HG02840 (cell line): Measurements from ENCODE around the gene ADAMTS1.

Experiments used
- ATAC-seq: cut with Tn5 transposase; IDR thresholded peaks from one replicate; pipeline ENCODE4 v1.9.1; 2021; ENCODE audit warnings: mild to moderate bottlenecking, moderate library complexity, moderate number of reproducible peaks; ENCODE audit not compliant: unreplicated experiment, low FRiP score

The ADAMTS1 gene

DNA sequence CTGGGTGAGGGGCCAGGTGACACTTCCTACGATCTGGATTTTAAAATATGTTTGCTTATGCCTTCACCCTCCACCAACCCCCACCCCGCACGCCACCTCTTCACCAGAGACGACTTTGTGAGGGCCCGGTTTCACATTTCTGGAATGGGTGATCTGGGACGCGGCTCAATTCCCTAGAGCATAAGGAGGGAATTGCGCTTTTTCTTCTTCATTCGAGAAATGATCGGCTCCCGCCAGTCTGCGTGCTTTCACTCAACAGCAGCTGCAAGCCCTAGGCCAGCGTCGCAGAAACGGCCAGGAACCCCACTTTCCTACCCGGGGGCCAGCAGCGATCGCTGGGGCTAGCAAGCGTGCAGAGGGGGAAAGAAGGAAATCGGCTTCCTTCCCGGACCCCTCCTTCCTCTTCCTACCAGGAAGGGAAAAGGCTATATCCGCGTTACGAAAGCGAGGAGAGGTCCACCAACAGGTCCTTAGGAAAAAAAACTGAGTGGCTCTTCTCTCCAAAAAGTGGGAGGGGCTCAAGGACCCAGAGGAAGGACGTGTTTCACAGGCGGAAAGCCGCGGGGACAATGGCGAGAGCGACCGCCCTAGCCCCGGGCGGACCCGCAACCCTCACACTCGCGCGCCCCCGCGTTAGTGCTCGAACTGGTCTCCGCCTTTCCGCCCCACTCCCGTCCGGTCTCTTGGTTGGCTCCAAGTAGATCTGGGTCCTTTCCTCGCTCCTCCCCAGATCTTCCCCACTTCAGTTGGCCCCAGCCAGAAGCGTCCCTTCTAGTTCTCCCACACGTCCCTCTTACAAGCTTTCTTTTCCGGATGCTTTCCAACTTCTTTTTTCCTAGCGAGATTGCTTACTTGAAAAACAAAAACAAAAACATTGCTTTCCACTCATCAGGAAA lies 1.1 kb upstream of the ADAMTS1 start:
- ATAC-seq = no peak

DNA sequence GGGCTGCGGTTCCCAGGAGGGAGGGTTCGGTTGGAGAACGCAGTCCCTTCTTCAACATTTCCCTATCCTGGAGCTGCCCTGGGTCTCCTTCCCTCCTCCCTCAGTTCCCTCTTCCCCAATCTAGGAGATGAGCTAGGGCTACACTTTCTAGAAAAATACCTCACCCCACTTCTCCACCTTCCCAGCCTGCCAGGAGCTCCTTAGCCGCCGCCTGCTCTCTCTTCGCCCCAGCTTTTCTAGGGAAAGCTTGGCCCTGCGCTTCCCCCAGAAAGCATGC lies 488 bp upstream of the ADAMTS1 start:
- no peak for ATAC-seq

DNA sequence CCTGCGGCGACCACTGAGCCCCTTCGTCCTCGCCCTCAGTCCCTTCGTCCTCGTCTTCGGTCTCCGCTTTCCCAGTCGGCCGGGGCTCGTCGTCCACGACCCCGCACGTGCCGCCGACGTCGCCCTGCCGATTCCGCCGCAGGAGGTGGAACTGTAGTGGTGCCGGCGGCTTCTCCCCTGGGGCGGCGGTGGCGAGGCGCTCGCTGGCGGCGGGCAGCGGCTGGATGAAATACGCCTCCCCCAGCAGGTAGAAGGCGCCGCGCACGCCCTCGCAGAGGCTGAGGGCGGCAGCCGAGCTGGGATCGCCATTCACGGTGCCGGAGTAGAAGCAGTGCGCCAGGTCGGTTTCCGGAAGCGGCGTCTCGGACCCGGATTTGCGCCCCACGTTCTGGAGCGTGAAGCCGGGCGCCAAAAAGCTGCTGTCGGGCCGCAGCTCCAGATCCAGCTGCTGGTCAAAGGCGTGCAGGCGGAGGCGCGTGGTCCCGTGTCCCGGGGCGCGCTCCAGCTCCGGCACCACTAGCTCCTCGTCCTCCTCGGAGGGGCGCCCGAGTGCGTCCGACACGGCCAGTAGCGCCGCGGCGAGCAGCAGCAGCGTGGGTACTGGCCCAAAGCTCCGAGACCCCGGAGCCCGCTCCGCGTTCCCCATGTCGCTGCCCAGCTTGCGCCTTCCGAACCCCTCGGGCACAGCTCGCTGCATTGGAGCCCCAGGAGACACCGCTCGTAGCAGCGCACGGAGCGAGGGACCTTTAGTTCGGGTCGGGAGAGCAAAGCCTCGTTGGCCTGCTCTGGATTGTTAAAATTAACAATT lies 747 bp downstream of the ADAMTS1 start:
- ATAC-seq = no peak

DNA sequence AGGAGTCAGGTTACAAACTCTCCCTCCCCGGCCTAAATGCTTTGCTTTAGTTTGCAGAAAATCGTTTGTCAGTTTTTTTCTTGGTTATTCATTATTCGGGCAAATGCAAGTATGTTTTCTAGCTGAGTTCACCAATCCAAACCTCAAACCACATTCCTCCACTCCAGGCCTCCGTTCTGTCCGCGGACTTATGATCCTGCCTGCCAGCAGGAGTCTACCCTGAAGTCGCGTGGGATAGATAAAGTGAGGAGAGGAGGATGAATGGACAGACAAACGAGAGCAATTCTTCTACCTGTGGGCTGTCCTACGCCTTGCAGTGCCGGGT lies 1.3 kb downstream of the ADAMTS1 start:
- no peak for ATAC-seq

- ATAC-seq = no peak
Observed at GRCh38 chr21:26842974-26843932, 2.0 kb downstream of the ADAMTS1 start.

GRCh38 chr21:26842300-26842699 lies 2.9 kb downstream of the ADAMTS1 start:
- no peak for ATAC-seq

DNA sequence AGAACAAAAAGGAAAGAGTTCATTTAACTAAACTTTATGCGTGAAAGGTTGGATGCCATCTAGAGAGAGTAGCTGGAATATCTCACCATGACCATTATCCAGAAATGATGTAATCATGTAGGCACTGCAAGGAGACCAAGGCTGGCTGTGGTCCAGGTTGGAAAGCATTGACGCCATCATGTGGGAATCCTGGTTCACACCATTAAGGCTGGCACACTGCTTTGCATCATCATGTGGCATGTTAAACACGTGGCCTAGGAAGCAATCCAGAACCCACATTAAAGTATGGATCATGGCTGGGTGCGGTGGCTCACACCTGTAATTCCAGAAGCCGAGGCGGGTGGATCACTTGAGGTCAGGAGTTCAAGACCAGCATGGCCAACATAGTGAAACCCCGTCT lies 4.3 kb downstream of the ADAMTS1 start:
- ATAC-seq = no peak

DNA sequence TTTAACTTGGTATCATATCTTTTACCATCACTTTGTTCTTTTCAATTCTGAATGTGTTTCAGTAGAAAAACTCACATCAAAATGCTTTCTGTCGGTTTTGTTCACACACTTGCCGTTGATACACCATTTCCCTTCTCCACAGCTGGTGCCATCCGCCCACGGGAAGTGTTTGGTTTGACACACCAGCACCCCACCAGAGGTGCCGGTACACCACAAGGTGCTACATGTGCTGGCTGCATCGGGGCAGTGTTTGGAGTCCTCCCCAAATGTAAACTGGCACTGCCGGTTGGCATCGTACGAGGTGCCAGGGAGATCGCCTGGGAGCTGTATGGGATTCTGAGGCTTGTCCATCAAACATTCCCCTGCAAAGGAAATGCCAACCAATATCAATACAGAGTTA lies 5.0 kb downstream of the ADAMTS1 start:
- no peak for ATAC-seq

GRCh38 chr21:26837539-26837938 lies 7.7 kb downstream of the ADAMTS1 start:
- no peak for ATAC-seq

DNA sequence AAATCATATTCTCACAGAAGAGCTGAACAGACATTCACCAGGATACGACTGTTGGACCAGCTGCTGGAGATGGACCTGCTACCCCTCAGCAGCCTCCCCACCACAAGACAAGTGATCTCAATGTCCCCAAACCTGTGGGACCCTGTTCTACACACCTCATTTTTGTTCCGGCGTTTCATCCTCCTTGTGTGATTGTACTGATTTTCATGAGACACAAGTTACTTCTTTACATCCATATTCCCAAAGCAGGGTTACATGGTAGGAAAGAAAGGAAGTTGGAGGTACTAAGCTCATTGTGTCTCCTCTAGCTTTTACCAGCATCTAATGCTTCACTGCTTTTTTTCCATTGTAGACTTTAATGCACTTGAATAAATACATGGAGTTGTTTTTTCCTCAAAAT lies 8.7 kb downstream of the ADAMTS1 start:
- ATAC-seq = no peak

DNA sequence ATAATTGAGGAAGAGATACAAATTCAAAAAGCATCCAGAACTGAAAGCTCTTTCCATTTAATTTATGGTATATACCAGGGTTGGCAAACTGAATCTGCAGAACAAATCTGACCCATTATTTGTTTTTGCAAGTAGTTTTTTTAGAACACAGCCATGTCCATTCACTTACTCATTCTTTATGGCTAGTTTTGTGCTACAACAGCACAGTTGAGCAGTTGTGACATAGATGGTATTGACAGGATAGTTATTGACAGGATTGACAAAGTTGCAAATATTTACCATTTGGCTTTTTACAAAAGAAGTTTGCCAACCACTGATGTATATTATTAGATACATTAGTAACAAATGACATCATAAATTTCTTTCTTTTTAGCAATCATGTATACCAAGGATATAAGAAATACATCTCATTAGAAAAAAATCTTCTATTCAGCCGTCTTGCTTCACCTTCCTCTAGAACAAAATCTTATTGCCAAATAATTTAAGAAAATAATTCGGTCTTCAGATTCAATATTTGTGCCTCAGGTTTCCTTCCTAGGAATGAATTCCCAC lies 9.4 kb downstream of the ADAMTS1 start:
- no peak for ATAC-seq

DNA sequence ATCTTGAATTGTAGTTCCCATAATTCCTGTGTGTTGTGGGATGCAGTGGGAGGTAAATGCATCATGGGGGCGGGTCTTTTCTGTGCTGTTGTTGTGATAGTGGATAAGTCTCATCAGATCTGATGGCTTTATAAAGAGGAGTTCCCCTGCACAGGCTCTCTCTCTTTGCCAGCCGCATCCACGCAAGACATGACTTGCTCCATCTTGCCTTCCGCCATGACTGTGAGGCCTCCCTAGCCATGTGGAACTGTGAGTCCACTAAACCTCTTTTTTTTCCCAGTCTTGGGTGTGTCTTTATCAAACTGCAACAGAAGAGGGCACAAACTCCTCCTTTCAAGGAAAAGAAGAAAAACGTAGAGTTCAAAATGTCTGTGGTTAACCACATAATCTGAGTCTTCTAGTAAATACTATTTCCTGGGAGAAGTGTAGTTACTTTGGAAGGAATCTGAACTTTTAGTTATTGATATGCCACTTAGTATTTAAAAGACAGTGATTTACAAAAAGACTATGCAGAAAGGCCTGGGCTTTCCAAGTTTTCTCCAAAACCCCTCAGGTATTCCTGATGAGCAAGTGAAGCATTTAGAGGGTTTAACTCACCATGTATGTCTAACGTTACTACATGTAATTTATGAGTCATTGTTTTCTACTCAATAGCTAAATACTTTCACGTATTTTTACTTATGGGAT lies 10.0 kb downstream of the ADAMTS1 start:
- ATAC-seq = no peak

- ATAC-seq = no peak
Observed at GRCh38 chr21:26834181-26834905, 10.9 kb downstream of the ADAMTS1 start.

- no peak for ATAC-seq
Observed at GRCh38 chr21:26833460-26833939, 11.7 kb downstream of the ADAMTS1 start.

- ATAC-seq = no peak
Observed at GRCh38 chr21:26833011-26833410, 12.2 kb downstream of the ADAMTS1 start.

- ATAC-seq = no peak
Observed at GRCh38 chr21:26832546-26832945, 12.7 kb downstream of the ADAMTS1 start.

- no peak for ATAC-seq
Observed at GRCh38 chr21:26826801-26827200, 18.4 kb downstream of the ADAMTS1 start.

GRCh38 chr21:26820509-26820908 lies 24.7 kb downstream of the ADAMTS1 start:
- no peak for ATAC-seq

DNA sequence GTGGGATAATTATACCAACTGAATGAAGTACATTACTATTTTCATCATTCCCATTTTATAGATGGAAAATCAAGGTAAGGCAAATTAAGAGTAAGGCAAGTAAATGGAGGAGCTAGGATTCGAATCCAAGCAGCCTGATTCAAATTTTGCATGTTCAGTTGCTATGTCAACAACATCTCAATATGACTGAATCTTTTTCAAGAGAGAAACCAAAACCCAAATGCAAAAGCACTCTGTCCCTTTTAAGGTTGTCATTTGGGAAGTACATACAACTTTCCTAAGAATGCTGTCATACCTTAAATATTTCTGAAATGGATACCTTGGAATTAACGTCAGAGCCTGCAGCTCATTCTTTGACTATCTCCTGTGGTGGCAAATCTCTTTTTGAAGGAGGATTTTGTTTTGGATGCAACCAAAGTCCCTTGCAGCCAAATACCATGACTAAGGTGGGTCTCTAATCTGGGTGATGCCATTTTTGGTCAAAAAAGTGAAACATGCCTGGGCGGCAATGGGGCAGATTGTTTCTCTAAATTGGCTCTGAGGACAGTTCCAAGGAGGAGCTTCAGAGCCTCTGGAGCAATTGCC lies 25.4 kb downstream of the ADAMTS1 start:
- ATAC-seq = no peak
